ENCODE data around the gene PDCL2. TPM values are rescaled to one million over a fixed set of nuclear protein-coding genes. Genes with fewer than 3 reads are reported as not detected.

The PDCL2 gene
- total RNA-seq, 1 donor from 2014 or later = not detected

DNA sequence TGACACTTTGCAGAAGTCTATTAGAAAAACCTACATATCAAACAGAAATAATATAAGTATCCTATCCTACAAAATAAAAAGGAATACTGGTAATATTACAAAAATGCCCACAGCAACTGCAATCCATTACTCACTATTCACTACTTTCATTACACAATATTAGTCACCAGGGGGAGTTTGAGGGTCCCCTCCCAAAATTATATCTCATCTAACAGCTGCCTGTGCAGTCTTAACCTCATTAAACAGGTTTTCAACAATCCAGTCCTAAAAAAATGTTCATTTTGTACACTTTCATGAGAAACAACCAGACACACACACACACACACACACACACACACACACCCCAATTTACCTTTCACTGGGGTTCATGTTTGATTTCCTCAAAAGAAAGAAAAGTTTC is 48.2 kb downstream of the PDCL2 start:
- intact Hi-C loops (cut with micrococcal nuclease) = no loop called here

DNA sequence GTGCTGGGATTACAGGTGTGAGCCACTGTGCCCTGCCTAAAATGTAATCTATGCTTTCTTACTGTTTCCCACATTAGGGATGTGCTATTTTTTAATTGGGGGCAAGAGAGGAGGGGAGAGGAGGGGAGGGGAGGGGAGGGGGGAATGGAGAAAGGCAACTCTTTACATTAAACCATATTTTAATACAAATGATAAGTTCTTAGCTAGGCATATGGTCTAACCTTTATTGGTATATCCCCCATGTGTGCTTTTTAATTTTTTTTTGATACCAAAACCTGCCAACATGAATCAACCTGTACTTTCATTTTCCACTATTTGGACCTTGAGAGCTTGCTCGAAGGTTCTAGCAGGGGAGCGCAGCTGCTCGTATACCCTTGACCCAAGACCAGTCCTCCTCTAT is 51.8 kb downstream of the PDCL2 start:
- intact Hi-C loops (cut with micrococcal nuclease) = no loop called here

DNA sequence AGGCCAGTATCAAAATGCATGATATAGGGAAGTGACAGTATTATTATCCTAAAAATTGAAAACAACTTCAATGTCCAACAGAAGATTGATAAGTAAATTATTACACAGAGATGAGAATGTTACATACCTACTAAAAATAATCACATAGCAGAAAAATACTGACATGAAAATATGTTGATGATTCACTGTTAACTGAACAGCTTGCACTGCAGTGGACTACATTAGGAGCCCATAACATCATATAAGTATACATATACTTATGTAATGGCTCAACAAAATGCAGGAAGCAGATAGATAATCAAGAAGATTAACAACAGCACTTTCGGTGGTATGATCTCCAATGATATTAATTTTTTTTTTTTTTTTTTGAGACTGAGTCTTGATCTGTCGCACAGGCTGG is 52.4 kb downstream of the PDCL2 start:
- intact Hi-C loops (cut with micrococcal nuclease) = no loop called here

DNA sequence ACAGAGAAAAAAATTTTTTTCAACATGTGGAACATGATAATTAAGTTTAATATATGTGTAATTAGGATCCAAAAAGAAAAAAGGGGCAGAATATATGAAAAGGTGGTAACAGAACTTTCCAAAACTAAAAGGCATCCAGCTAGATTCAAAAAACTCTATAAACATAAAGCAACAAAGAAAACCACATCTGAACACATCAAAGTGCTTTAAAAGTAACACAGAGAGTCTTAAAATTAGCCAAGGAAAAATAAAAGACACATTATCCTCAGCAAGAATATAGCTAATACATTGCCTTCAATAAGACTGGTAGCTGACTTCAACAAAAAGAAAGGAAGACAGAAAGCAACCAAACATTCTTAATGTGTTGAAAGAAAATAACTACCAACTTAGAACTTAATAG is 53.5 kb downstream of the PDCL2 start:
- intact Hi-C loops (cut with micrococcal nuclease) = no loop called here

DNA sequence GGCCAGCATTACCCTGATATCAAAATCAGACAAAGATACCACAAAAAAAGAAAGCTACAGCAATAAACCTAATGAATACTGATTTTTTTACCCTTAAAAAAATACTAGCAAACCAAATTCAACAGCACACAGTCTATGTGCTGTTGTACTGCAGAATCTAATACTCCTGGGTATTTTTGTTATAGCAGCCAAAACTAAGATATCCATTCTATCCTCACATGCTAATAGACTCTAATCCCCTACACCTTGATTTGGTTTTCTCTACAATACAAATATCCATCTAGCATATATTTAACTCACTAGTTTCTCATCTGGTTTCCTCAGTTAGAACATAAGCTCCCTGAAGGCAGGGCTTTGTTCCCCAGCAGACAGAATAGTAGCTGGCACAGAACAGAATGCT is 57.7 kb downstream of the PDCL2 start:
- intact Hi-C loops (cut with micrococcal nuclease) = no loop called here

DNA sequence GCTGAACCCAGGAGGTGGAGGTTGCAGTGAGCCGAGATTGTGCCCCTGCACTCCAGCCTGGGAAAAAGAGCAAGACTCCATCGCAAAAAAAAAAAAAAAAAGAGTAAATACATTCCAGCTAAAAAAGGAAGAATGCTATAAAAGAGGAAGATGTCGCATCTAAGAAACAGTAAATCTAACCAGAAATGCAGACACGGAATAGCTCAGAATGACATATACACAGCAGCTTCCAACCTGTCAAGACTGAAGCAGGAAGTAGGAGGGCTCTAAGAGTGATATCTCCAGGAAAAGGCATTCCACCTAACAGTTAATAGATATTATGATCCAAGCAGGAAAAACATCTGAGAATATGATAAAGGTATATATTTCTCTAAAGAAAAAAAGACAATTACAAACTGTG is 61.4 kb downstream of the PDCL2 start:
- intact Hi-C loops (cut with micrococcal nuclease) = no loop called here

DNA sequence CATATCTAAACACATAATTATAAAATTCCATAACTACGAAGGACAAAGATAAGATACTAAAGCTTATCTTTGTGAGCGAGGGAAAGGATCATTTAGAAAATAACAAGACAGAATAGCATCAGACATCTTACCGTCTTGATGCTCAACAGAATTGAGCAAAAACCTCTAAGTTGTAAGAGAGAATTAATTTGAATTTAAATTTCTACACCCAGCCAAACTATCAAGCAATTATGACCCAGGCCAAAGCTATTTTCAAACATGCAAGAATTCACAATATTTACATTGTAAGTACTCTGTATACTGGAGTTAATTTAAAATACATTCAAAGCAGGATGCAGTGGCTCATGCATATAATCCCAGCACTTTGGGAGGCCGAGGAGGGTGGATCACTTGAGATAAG is 61.9 kb downstream of the PDCL2 start:
- intact Hi-C loops (cut with micrococcal nuclease) = no loop called here

DNA sequence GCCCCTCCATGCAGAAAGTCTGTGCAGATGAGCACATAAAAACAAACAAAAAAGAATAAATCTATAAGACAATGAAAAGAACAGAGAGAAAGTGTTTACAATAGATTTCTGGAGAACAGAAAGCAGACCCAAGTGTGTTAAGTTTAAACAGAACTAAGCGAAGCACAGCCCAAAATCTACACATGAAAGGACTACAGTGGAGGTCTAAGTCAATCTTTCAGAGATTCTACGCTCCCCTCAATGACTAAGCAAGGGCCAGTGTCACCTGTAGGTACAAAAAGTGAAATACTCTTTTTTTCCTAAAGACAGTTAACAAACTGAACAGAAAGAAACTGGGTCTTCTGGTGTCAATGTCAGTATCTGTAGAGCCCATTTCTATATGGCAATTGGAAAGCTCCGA is 63.6 kb downstream of the PDCL2 start:
- intact Hi-C loops (cut with micrococcal nuclease) = no loop called here

DNA sequence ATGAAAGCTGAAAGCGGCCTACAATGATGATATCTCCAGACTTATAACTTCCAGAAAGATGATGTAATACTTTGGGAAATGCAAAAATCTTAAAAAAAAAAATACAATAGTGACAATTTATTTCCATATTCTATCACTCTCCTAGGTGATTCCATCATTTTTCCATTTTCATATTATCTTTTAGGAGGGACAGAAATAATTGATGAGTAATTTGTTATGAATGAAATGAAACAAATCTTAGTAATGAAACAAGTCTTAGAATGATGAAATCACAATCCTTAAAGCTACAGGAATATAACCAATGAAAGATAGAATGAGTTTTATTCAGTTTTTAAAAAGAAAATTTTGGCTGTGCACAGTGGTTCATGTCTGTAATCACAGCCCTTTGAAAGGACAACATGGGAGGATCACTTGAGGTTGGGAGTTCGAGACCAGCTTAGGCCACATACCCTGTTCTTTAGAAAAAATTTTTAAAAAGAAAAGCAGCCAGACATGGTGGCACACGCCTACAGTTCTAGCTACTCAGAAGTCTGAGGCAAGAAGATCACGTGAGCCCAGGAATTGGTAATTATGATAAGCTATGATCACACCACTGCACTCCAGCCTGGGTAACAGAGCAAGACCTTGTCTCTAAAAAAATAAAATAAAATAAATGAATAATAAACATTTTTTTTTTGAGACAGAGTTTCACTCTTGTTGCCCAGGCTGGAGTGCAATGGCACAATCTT is 67.0 kb downstream of the PDCL2 start:
- intact Hi-C loops (cut with micrococcal nuclease) = no loop called here

DNA sequence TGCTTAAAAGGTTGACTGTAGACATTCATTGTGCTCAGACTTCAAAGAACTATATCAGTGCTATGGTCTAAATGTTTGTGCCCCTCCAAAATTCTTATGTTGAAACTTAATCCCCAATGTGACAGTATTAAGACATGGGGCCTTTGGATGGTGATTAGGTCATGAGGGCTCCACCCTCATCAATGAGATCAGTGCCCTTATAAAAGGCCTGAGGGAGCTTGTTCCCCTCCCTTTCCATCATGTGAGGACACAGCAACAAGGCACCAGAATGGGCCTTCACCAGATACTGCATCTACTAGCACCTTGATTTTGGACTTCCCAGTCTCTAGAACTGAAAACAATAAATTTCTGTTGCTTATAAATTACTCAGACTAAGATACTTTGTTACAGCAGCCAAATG is 73.6 kb downstream of the PDCL2 start:
- intact Hi-C loops (cut with micrococcal nuclease) = no loop called here

DNA sequence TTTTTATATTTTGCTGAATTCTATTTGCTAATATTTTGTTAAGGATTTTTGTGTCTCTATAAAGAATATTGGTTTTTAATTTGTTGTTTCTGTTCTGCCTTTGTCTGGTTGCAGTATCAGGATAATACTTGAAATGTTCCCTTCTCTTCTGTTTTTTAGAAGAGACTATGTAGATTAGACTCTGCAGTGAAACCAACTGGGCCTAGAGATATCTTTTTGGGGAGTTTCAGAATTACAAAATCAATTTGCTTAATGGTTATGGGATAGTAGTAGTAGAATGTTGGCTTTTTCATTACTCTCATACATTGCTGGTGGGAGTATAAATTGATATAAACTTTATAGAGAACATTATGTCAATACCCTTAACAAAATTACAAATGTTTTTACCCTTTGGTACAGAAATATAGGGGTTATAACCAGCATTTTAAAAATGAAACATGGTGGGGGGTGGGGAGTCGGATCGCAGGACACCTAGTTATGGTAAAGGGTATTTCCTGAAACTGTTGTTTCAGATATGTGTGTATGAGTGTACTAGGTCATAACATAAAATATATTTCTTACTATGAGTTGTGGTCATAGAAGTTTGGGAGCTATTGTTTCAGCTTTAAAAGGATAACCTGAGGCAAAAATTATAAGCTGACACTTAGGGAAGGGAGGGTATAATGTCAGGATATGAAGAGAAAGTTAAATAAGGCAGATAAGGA is 74.4 kb downstream of the PDCL2 start:
- intact Hi-C loops (cut with micrococcal nuclease) = no loop called here

DNA sequence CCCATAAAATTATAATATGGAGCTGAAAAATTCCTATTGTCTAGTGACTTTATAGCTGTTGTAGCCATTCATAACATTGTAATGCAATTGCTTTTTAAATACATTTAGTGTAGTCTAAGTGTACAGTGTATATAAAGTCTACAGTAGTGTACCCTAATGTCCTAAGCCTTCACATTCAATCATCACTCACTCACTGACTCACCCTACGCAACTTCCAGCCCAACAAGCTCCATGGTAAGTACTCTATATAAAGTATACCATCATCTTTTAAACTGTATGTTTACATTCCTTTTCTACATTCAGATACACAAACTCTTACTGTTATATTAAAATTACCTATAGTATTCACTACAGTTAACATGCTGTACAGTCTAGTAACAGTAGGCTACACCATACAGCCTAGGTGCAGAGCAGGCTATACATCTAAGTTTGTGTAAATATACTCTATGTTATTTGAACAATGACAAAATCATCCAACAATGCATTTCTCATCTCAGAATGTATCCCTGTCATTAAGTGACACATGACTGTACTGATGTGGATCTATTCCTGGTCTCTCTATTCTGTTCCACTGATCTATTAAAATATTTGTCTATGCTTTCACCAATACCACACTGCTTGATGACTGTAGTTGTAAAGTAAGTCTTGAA is 79.0 kb downstream of the PDCL2 start:
- intact Hi-C loops (cut with micrococcal nuclease) = no loop called here

DNA sequence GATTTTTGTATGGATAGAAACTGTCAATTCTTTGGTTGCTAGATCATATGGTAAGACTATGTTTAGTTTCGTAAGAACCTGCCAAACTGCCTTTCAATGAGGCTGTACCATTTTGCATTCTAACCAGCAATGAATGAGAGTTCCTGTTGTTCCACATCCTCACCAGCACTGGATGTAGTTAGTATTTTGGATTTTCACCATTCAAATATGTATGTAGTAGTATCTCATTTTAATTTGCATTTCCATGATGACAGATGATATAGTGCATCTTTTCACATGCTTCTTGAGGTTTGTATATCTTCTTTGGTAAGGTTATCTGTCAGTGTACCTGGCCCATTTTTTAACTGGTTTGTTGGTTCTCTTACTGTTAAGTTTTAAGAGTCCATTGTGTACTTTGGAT is 80.0 kb downstream of the PDCL2 start:
- intact Hi-C loops (cut with micrococcal nuclease) = no loop called here

DNA sequence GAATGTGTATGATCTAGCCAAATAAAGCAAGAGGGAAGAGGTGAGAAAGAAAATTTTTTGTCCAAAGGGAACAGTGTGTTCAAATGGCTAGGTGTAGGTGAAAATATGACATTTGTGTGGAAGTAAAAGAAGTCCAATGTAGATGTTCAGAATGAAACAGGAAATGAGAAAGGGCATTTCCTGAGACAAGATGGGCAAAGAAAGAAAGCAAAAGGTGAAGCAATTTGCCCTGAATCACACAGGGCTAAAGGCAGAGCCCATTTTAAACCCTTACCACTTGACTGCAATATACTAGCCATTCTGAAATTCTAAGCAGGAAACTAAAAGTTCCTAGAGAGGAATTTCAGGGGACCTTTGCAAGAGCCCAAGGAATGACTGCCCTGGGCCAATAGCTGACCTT is 81.4 kb downstream of the PDCL2 start:
- intact Hi-C loops (cut with micrococcal nuclease) = no loop called here

DNA sequence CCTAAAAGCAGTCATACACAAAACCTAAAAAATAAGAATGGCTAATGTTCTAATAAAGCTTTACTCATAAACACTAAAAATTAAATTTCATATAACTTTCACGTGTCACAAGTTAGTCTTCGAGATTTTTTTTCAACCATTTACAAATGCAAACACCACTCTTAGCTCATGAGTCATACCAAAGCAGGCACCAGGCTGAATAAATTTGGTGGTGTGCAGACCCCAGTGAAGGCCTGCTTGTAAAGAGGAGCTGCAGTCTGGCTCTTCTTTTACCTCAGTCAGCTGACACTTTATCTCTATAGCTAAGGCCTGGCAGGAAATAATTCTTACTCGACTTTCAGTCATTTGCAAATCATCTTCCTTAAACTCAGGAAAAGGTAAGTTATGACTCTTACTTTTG is 82.8 kb downstream of the PDCL2 start:
- intact Hi-C loops (cut with micrococcal nuclease) = no loop called here

DNA sequence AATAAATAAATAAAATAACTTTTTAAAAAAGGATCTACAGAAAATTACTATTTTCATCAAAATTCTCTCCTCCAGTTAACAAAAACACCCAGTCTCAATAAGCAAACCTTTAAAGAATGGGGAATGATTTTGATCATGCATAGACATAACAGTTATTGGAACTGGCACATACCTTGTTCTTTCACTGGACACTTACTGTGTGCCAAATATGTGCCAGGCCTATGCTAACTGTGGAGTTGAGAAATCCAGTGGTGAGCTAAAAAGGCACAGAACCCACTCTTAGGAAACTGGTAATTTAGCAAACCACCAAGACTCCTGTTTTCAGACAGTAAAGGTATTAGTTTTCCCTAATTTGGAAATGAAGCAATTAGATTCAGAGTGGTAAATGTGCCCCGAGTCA is 84.4 kb downstream of the PDCL2 start:
- intact Hi-C loops (cut with micrococcal nuclease) = no loop called here

Other genes starting within 250 kb of the PDCL2 start
- 9.0 and 9.6 TPM in 2 replicates for gene SRD5A3, start 246.0 kb downstream of the PDCL2 start, total RNA-seq
- gene TMEM165, start 196.3 kb downstream of the PDCL2 start, total RNA-seq = 84.4 and 95.4 TPM in 2 replicates
- 8.9 and 9.0 TPM in 2 replicates for gene CLOCK, start 45.3 kb downstream of the PDCL2 start, total RNA-seq
- not detected in 2 replicates for gene NMU, start 44.1 kb upstream of the PDCL2 start, total RNA-seq
- not detected in 2 replicates for gene EXOC1L, start 227.5 kb upstream of the PDCL2 start, total RNA-seq

Data from T-helper 1 cell treated with Interleukin-12 subunit alpha and Interleukin-12 subunit beta and Interleukin-4 antibody, amounts not matched to agents 30 ng/mL and 1 ng/mL, for 36 hours (primary cell).